Omental fat pad (tissue), 4 donors: Measurements from ENCODE around the gene ADAMTSL3. TPM values are rescaled to one million over a fixed set of nuclear protein-coding genes. Genes with fewer than 3 reads are reported as not detected.
"Not testable (repeated sequence)": the region's sequence is repeated elsewhere in the genome, so short reads cannot be mapped to it uniquely, and the experiment has no call there.

ENCODE experiments used
- ATAC-seq: fragments of 150-250 bp; one replicate; pipeline ENCODE4 v1.9.1; 2016; ENCODE audit warnings: mild to moderate bottlenecking, moderate library complexity; ENCODE audit not compliant: low FRiP score
- DNase-seq: peaks from one replicate; pipeline ENCODE4 v3.0.0-alpha.2; 2019; ENCODE audit warnings: low spot score
- CTCF ChIP-seq, 3 donors: fragments of 450-650 bp; IDR thresholded peaks; one replicate each; pipeline ENCODE4 v1.5.1; 2016 to 2017; ENCODE audit warnings: antibody characterized with exemption in 3 of 3, mild to moderate bottlenecking in 3 of 3, moderate library complexity in 2 of 3
- total RNA-seq, 4 donors: library from RNA; depleted of rRNA; stranded (reverse); fragments of >200 nt; gene quantifications; one replicate each; pipeline ENCODE4 v1.1.0, GENCODE V29; 2016

Gene ADAMTSL3
- total RNA-seq, 4 donors from 2014 or later, result 4.9 to 28.1 (median 8.4) TPM

- ATAC-seq, result no peak
- no peak for DNase-seq
- no peak for TF ChIP-seq CTCF (IDR thresholded peaks at IDR 0.05)
Measured at GRCh38 chr15:84050076-84050475, 396.2 kb downstream of the ADAMTSL3 start.

GRCh38 chr15:84051146-84051545, 397.2 kb downstream of the ADAMTSL3 start:
- not testable (repeated sequence) for ATAC-seq, DNase-seq

GRCh38 chr15:84054544-84054943, 400.6 kb downstream of the ADAMTSL3 start:
- not testable (repeated sequence) for DNase-seq, ATAC-seq

- ATAC-seq (no peak), DNase-seq (no peak)
Measured at GRCh38 chr15:84057714-84058331, 403.9 kb downstream of the ADAMTSL3 start.

GRCh38 chr15:84063674-84064073, 409.8 kb downstream of the ADAMTSL3 start:
- ATAC-seq, DNase-seq: not testable (repeated sequence)

More at GRCh38 chr15:84057714-84058331, 403.9 kb downstream of the ADAMTSL3 start:
- no peak for TF ChIP-seq CTCF (IDR thresholded peaks at IDR 0.05)

- ATAC-seq, DNase-seq: not testable (repeated sequence)
Measured at GRCh38 chr15:84068674-84069073, 414.8 kb downstream of the ADAMTSL3 start.

GRCh38 chr15:84078038-84078437, 424.1 kb downstream of the ADAMTSL3 start:
- ATAC-seq, DNase-seq: not testable (repeated sequence)

- not testable (repeated sequence) for DNase-seq, ATAC-seq
Measured at GRCh38 chr15:84079325-84079884, 425.5 kb downstream of the ADAMTSL3 start.

GRCh38 chr15:84079885-84080777, 426.2 kb downstream of the ADAMTSL3 start:
- DNase-seq (no peak), ATAC-seq (peak; percentile 49)
- TF ChIP-seq CTCF (IDR thresholded peaks at IDR 0.05), result no peak

GRCh38 chr15:84080778-84081084, 426.8 kb downstream of the ADAMTSL3 start:
- ATAC-seq, result peak; percentile 83
- not testable (repeated sequence) for DNase-seq
